ENCODE results near the gene MBLAC1.

The MBLAC1 gene

GRCh38 chr7:100167912-100168323 lies 41.2 kb downstream of the MBLAC1 start:
- H3K36me3 ChIP-seq: peaks cover 15% of the 10 kb centered on the region
- peaks cover 50% of the 10 kb centered on the region for H4K20me1 ChIP-seq
- peaks cover 52% of the 10 kb centered on the region for H3K4me1 ChIP-seq
- peak overlapping the region; percentile 90 for H3K4me2 ChIP-seq
- 0 out of 2 replicates have a peak overlapping the region, but pooled peaks have one; percentile 29 for H3K9ac ChIP-seq
- TF ChIP-seq Cebpa-rat (IDR thresholded peaks at IDR 0.05): no peak
- H3K9me3 ChIP-seq: no peaks in the 10 kb centered on the region
- H3K4me3 ChIP-seq: peak overlapping the region; percentile 52; the same call in 1 of the 2 replicates
- no peak overlapping the region for H3K27ac ChIP-seq
- peaks cover 72% of the 10 kb centered on the region for H3K27me3 ChIP-seq

GRCh38 chr7:100169147-100169850 lies 42.5 kb downstream of the MBLAC1 start:
- H3K4me1 ChIP-seq: peaks cover 53% of the 10 kb centered on the region
- no peak overlapping the region for H3K9ac ChIP-seq
- peaks cover 77% of the 10 kb centered on the region for H3K27me3 ChIP-seq
- peak overlapping the region; percentile 90 for H3K4me2 ChIP-seq
- peaks cover 29% of the 10 kb centered on the region for H3K36me3 ChIP-seq
- H3K9me3 ChIP-seq: no peaks in the 10 kb centered on the region
- no peak for TF ChIP-seq Cebpa-rat (IDR thresholded peaks at IDR 0.05)
- H3K4me3 ChIP-seq: peak overlapping the region; percentile 52; the same call in 1 of the 2 replicates
- H4K20me1 ChIP-seq: peaks cover 64% of the 10 kb centered on the region
- H3K27ac ChIP-seq: no peak overlapping the region

GRCh38 chr7:100170101-100170897 lies 43.5 kb downstream of the MBLAC1 start:
- no peaks in the 10 kb centered on the region for H3K9me3 ChIP-seq
- peaks cover 63% of the 10 kb centered on the region for H3K4me1 ChIP-seq
- H3K27ac ChIP-seq: no peak overlapping the region
- TF ChIP-seq Cebpa-rat (IDR thresholded peaks at IDR 0.05): no peak
- no peak overlapping the region for H3K4me3 ChIP-seq
- H3K36me3 ChIP-seq: peaks cover 39% of the 10 kb centered on the region
- no peak overlapping the region for H3K9ac ChIP-seq
- H4K20me1 ChIP-seq: peaks cover 74% of the 10 kb centered on the region
- peak overlapping the region; percentile 90 for H3K4me2 ChIP-seq
- H3K27me3 ChIP-seq: peaks cover 77% of the 10 kb centered on the region

GRCh38 chr7:100171087-100171681 lies 44.4 kb downstream of the MBLAC1 start:
- H3K9ac ChIP-seq: no peak overlapping the region
- H3K4me3 ChIP-seq: peak overlapping the region; percentile 42
- TF ChIP-seq Cebpa-rat (IDR thresholded peaks at IDR 0.05): no peak
- peaks cover 44% of the 10 kb centered on the region for H3K36me3 ChIP-seq
- no peak overlapping the region for H3K27ac ChIP-seq
- peaks cover 72% of the 10 kb centered on the region for H3K4me1 ChIP-seq
- H4K20me1 ChIP-seq: peaks cover 82% of the 10 kb centered on the region
- H3K9me3 ChIP-seq: no peaks in the 10 kb centered on the region
- H3K4me2 ChIP-seq: peak overlapping the region; percentile 90
- H3K27me3 ChIP-seq: peaks cover 69% of the 10 kb centered on the region

- H4K20me1 ChIP-seq: peaks cover 85% of the 10 kb centered on the region
- peaks cover 63% of the 10 kb centered on the region for H3K27me3 ChIP-seq
- peak overlapping the region; percentile 42; the same call in 1 of the 2 replicates for H3K4me3 ChIP-seq
- H3K4me1 ChIP-seq: peaks cover 77% of the 10 kb centered on the region
- H3K27ac ChIP-seq: no peak overlapping the region
- H3K9ac ChIP-seq: no peak overlapping the region
- no peaks in the 10 kb centered on the region for H3K9me3 ChIP-seq
- peaks cover 44% of the 10 kb centered on the region for H3K36me3 ChIP-seq
- no peak for TF ChIP-seq Cebpa-rat (IDR thresholded peaks at IDR 0.05)
- H3K4me2 ChIP-seq: peak overlapping the region; percentile 90
These were observed 45.1 kb downstream of the MBLAC1 start for GRCh38 chr7:100171840-100172239.

- Histone ChIP-seq H3K4me3 (no peak overlapping the region), H3K4me2 (peak overlapping the region; percentile 2; the same call in 1 of the 2 replicates), H3K36me3 (peaks cover 44% of the 10 kb centered on the region), H3K9me3 (no peaks in the 10 kb centered on the region), H4K20me1 (peaks cover 67% of the 10 kb centered on the region), H3K27me3 (peaks cover 42% of the 10 kb centered on the region), H3K9ac (no peak overlapping the region), H3K27ac (no peak overlapping the region), H3K4me1 (peaks cover 56% of the 10 kb centered on the region)
- no peak for TF ChIP-seq Cebpa-rat (IDR thresholded peaks at IDR 0.05)
These were observed 47.2 kb downstream of the MBLAC1 start for GRCh38 chr7:100173806-100174495.

- Histone ChIP-seq H3K4me3 (no peak overlapping the region), H4K20me1 (peaks cover 61% of the 10 kb centered on the region), H3K27ac (no peak overlapping the region), H3K4me2 (peak overlapping the region; percentile 2; the same call in 1 of the 2 replicates), H3K27me3 (peaks cover 35% of the 10 kb centered on the region), H3K36me3 (peaks cover 44% of the 10 kb centered on the region), H3K9me3 (no peaks in the 10 kb centered on the region), H3K4me1 (peaks cover 49% of the 10 kb centered on the region), H3K9ac (no peak overlapping the region)
- no peak for TF ChIP-seq Cebpa-rat (IDR thresholded peaks at IDR 0.05)
These were observed 47.8 kb downstream of the MBLAC1 start for GRCh38 chr7:100174582-100174981.

- peak overlapping the region; percentile 95 for H3K4me2 ChIP-seq
- H4K20me1 ChIP-seq: peaks cover 53% of the 10 kb centered on the region
- no peaks in the 10 kb centered on the region for H3K9me3 ChIP-seq
- no peak overlapping the region for H3K9ac ChIP-seq
- peaks cover 44% of the 10 kb centered on the region for H3K4me1 ChIP-seq
- H3K4me3 ChIP-seq: no peak overlapping the region
- TF ChIP-seq Cebpa-rat (IDR thresholded peaks at IDR 0.05): no peak
- H3K27me3 ChIP-seq: peaks cover 27% of the 10 kb centered on the region
- peaks cover 37% of the 10 kb centered on the region for H3K36me3 ChIP-seq
- no peak overlapping the region for H3K27ac ChIP-seq
These were observed 48.6 kb downstream of the MBLAC1 start for GRCh38 chr7:100175296-100175935.
